GM18505 (cell line): ENCODE data around the gene KRT86.
"Not testable (repeated sequence)": the region's sequence is repeated elsewhere in the genome, so short reads cannot be mapped to it uniquely, and the experiment has no call there.

ENCODE experiments used
- ATAC-seq: cut with Tn5 transposase; IDR thresholded peaks from one replicate; pipeline ENCODE4 v1.9.1; 2021; ENCODE audit not compliant: unreplicated experiment
- POLR2A ChIP-seq: IDR thresholded peaks from 4 replicates; pipeline ENCODE4 v1.6.1; 2011; ENCODE audit warnings: borderline replicate concordance; ENCODE audit not compliant: insufficient read depth, insufficient read length; ENCODE audit errors: extremely low read depth

KRT86 gene

DNA sequence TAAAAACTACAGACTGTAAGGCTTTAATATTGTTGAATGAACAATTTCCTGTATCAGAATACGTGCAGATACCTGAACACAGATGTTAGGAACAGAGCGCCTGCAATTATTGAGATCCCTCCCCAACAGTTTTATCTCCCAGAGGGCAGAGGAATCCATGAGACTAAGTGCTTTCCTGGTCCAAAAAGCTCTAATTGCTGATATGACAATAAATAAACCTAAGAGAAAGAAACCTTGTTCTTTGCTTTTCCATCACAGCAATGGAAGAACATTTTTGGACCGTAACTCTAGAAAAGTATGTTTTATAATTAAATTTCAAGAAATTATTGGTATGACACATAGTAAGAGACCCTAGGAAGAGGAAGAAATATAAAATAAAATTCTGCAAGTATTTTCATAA is 59.7 kb downstream of the KRT86 start:
- no peak for ATAC-seq
- no peak for TF ChIP-seq POLR2A

DNA sequence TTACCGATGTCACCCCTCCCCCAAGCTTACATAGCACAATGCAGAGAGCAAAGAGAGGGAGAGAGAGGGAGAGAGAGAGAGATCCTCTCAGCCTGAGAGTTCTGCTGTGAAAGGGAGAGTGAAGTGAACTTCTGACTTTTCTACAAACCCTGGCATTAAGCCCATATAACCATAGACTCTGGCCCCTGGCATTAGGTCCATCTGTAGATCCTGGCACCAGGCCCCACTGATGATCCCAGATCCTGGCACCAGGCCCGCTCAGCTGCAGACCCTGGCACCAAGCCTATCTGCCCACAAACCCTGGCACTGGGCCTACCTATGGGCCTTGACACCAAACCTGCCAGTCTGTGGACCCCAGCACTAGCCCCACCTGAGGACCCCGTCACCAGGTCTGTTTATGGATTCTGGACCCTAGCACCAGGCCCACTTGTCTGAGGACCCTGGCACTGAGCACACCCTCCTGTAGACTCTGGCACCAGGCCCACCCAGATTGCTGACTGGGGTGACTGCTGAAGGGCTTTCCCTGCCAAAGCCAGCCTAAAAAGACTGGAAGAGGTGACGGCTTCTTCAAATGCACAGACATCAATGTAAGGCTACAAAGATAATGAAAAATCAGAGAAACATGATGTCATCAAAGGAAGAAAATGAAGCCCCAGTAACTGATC is 61.3 kb downstream of the KRT86 start:
- ATAC-seq = no peak
- TF ChIP-seq POLR2A = no peak

DNA sequence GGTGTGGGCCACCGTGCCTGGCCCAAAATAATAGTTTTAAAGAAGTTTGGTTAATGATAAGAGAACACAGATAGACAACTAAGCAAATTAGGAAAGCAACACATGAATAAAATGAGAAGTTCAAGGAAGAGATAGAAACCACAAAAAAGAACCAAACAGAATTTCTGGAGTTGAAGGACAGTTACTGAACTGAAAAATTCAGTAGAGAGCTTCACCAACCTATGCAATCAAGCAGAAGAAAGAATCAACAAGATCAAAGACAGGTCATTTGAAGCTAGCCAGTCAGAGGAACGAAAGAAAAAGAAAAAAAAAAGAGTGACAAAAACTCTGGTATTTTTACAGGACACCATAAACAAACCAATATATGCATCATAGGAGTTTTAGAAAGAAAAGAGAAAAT is 62.2 kb downstream of the KRT86 start:
- TF ChIP-seq POLR2A = no peak
- ATAC-seq = no peak

DNA sequence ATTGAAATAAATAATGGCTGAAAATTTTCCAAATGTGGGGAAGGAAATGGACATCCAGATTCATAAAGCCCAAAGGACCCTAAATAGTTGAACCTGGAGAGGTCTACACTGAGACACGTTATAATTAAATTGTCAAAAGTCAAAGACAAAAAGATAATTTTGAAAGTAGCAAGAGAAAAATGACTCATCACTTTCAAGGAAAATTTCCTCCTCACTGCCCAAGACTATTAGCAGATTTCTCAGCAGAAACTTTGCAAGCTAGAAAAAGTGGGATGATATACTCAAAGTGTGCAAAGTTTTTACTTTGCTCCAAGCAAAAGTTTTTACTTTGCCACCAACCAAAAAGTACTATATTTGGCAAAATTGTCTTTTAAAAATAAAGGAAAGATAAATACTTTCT is 62.6 kb downstream of the KRT86 start:
- no peak for TF ChIP-seq POLR2A
- no peak for ATAC-seq

DNA sequence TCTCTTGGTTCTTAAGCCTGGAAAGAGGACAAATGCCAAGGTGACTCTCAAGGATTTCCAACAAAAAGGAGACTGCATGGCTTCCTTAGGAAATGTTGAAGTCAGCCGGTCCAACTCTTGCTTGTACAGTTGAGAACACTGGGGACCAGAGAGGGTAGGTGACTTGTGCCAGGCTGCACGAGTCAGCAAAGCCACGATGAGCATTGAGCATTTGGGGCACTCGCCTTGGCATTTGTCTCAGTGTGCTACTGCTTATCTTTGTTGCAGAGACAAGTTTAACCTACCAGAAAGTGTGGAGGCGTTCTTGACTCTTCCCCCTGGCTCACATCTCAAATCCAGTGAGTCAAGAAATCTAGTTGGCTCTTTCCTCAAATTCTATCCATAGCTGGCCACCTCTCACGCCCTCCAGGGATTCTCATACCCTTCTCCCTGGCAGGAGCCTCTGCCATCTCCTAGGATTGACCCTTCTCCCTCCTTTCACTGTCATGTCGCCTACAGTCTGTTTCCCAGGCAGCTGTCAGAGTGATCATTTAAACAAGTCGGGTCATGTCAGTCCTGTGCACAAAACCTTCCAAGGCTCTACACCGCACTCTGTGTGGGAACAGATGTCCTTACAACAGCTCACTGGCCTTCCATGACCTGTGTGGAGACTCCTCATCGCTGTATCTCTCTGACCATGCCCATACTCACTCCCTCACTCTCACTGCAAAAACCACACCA is 64.0 kb downstream of the KRT86 start:
- TF ChIP-seq POLR2A = no peak
- no peak for ATAC-seq

DNA sequence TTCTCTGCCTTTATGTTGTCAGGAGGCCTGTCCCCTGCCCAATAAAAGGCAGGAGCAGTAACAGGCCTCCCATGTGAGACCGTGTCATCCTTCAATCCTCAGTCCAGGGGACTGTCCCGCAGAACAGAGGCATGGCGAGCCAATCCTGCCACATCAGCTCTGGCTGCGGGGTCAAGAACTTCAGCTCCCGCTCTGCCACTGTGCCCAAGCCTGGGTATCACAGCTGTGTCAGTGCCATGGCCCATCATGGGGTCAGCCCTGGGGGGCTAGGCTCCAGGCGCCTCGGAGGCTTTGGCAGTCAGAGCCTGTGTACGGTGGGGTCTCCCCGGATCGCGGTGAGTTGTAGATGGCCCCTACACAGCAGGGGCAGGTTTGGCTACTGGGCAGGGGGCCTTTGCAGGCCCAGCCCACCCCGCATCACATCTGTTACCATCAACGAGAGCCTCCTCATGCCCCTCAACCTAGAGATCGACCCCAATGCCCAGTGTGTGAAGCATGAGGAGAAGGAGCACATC is 66.7 kb downstream of the KRT86 start:
- no peak for TF ChIP-seq POLR2A
- ATAC-seq = no peak

DNA sequence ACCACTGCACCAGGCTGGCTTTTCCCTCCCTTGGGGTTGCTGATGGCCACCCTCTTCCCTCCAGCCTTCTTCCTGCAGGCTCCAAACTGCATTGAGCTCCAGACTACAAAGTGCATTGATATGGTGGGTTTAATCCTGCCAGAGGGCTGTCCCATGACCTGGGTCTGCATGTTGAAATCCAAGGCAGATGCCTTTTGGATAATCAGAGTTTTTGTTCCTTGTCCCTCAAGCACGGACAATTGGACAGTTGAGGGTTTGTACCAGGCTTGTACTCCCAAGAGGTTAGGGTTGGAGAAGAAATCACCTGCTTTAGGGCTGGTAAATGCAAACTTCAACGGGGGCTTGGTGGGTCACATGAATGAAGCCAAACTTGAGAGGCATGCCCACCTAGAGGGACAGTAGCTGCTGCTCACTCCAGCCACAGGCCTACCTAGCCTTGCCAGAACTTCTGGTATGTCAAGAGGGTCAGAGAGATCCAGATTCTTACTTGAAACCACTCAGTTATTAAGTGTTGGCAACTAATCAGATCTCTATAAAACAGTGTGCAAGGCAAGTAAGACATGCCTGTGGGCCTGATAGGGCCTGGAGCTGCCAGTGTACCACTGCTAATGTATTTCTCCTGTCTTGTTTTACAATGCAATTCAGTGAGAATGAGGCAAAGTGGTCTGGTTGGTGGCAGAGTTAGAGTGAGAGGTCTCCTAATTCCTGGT is 68.5 kb downstream of the KRT86 start:
- no peak for ATAC-seq
- TF ChIP-seq POLR2A = no peak

DNA sequence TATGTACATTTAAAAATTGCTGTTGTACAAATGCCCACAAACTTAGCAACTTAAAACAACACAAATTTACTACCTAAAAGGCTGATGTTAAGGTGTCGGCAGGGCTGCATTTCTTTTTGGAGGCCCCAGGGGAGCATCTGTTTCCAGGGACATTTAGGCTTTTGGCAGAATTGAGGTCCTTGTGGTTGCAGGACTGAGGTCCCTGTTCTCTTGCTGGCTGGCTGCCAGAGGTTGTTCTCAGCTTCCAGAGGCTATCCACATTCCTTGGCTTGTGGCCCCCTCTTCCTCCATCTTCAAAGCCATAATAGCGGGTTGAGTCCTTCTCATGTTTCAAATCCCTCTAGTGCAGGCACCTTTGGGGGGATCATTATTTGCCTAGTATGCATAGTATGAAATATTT is 69.1 kb downstream of the KRT86 start:
- ATAC-seq = no peak
- no peak for TF ChIP-seq POLR2A

DNA sequence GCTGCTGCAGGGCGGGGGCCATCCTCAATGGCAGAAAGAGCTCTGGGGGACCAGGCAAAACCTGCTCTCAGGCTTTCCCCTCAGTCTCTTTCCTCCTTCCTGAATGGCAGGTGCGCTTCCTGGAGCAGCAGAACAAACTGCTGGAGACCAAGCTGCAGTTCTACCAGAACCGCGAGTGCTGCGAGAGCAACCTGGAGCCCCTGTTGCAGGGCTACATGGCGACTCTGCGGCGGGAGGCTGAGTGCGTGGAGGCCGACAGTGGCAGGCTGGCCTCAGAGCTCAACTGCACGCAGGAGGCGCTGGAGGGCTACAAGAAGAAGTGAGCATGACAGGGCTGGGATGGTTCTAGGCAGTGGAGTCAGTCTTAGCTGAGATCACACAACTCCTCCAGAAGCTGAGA is 69.7 kb downstream of the KRT86 start:
- TF ChIP-seq POLR2A = no peak
- ATAC-seq = no peak

DNA sequence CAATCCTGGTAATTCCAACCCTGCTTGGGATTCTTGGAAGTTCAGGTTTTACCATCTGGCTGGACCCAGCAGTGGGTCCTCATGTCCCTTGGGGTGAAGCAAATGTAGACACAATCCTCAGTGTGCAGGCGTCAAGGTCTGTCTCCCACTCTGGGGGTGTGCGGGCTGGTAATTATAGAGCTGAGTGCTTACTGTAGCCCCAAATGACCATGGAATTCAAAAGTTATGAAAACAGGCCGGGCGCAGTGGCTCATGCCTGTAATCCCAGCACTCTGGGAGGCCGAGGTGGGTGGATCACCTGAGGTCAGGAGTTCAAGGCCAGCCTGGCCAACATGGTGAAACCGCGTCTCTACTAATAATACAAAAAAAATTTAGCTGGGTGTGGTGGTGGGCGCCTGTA is 70.6 kb downstream of the KRT86 start:
- ATAC-seq = not testable (repeated sequence)

DNA sequence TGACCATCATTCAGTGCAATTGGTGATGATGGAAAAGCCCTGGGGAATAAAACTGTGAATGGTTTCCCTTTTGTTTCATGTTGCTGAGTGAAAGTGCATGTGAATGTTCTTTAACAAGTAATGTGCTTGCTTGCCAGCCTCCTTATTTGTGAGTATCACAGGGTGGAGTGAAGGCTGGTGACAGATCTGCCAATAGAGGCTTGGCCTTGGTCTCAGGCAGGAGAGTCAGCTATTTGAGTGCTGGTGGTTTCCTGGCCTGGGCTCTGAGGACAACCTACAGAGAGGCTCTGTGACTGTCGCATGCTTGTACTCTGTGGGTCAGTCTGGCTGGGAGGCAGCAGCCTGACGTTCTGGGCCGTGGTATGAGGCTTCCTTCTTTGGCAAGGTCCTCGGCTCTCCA is 72.1 kb downstream of the KRT86 start:
- no peak for TF ChIP-seq POLR2A
- ATAC-seq = no peak

DNA sequence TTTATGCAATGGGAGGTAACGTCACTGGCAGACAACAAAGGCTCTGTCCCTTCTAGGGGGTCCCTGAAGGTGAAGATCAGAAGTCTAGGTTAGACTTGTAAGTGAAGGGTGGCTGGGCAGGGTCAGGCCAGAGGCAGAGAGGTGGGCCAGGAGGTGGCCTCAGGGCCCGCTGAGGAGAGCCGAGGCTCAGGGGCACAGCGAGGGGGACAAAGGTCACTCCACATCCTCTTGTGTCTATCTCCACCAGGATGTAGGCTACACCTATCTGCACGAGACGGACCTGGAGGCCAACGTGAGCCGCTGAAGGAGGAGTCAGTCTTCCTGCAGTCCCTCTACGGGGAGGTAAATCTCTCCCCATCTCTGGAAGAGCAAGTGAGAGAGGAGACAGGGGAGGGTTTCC is 72.6 kb downstream of the KRT86 start:
- no peak for ATAC-seq
- TF ChIP-seq POLR2A = no peak

DNA sequence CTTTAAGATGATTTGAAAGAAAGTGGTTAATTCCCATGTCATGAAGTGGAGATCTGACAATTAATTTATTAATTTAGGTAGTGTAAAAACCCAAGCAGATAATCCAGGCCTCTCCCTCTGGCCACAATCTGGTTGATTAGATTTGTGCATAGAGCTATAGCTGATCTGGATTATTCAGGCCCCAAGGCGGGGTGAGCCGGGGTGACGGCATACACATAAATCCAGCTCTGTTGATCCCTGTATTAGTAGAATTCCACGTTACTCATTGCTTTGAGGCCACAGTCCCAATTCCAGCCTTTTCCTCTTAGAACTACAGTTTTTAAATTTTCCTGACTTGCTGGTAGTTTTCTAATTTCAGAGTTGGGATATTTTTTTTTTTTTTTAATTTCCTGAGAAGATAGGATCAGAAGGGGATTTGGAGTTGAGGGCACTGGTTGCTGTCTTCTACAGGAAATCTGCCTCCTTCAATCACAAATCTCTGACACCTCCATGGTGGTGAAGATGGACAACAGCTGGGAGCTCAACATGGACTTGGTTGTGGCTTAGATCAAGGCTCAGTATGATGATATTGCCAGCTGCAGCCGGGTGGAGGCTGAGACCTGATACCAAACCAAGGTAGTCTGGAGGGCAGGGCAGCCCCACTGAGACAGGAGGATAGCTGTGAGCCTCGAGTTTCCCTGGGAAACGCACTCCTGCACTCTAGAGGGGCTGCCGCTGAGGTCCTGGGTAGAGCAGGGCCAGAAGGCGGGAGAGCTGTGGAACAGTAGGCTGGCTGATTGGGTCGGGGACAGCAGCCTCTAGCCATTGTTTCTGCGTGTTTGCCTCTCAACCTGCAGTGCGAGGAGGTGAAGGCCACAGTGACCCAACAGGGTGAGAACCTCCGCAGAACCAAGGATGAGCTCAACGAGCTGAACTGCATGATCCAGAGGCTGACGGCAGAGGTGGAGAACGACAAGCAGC is 73.4 kb downstream of the KRT86 start:
- no peak for TF ChIP-seq POLR2A
- no peak for ATAC-seq
